ENCODE results near the gene CLEC16A.

The CLEC16A gene

GRCh38 chr16:11224096-11224893, 279.9 kb downstream of the CLEC16A start:
- DNase-seq (ENCODE audit: low spot score) = no peak

- DNase-seq (ENCODE audit: low spot score) = no peak
Measured at GRCh38 chr16:11224894-11225676, 280.7 kb downstream of the CLEC16A start.

GRCh38 chr16:11225677-11226549, 281.5 kb downstream of the CLEC16A start:
- DNase-seq (ENCODE audit: low spot score) = no peak

- DNase-seq (ENCODE audit: low spot score) = no peak
Measured at GRCh38 chr16:11229432-11229831, 285.1 kb downstream of the CLEC16A start.

- no peak for DNase-seq (ENCODE audit: low spot score)
Measured at GRCh38 chr16:11229906-11230305, 285.5 kb downstream of the CLEC16A start.

- no peak for DNase-seq (ENCODE audit: low spot score)
Measured at GRCh38 chr16:11231367-11231970, 287.1 kb downstream of the CLEC16A start.

Measured in left forelimb (tissue), 1 donor.